A673 (cell line): ENCODE measurements around the gene ARHGAP15.

Experiments used
- EZH2 ChIP-seq: fragments of 200-600 bp; sonication (generic); IDR thresholded peaks from 2 replicates; pipeline ENCODE4 v1.6.1; 2017; ENCODE audit warnings: borderline replicate concordance, low read depth, mild to moderate bottlenecking, mixed read lengths, antibody characterized with exemption, low read length; ENCODE audit not compliant: poor library complexity, severe bottlenecking
- TF ChIP-seq, protein P1 (sequence below): fragments of 300-800, 200-600 bp; sonication (generic); conservative IDR thresholded peaks from 2 replicates; pipeline ENCODE4 v1.5.1; 2017; ENCODE audit warnings: low read depth, mild to moderate bottlenecking, antibody characterized with exemption, low read length, moderate library complexity, mixed read lengths

DNA sequence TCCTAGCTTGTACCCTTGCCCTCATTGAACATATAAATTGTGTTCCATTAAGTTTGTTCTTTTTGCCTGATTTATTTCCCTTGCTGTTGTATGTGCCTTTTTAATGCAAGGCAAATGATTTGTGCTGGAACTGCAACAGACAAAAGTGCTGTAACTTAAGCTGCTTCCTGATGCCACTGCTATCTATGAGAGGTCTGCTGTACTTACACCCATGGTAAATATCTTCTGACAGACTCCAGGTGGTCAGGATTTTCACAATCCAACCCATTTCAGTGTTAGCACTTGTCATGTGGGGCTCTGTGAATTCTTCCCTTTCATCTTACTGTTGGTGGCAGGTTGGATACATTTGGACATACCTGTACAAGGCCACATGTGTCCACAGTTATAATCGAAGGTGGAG lies 63.5 kb downstream of the ARHGAP15 start:
- TF ChIP-seq, protein P1, sequence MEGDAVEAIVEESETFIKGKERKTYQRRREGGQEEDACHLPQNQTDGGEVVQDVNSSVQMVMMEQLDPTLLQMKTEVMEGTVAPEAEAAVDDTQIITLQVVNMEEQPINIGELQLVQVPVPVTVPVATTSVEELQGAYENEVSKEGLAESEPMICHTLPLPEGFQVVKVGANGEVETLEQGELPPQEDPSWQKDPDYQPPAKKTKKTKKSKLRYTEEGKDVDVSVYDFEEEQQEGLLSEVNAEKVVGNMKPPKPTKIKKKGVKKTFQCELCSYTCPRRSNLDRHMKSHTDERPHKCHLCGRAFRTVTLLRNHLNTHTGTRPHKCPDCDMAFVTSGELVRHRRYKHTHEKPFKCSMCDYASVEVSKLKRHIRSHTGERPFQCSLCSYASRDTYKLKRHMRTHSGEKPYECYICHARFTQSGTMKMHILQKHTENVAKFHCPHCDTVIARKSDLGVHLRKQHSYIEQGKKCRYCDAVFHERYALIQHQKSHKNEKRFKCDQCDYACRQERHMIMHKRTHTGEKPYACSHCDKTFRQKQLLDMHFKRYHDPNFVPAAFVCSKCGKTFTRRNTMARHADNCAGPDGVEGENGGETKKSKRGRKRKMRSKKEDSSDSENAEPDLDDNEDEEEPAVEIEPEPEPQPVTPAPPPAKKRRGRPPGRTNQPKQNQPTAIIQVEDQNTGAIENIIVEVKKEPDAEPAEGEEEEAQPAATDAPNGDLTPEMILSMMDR, result no peak
- no peak for TF ChIP-seq EZH2
